ENCODE measurements around the gene PLEKHA7.

The PLEKHA7 gene

GRCh38 chr11:16792426-16792825 is 221.8 kb downstream of the PLEKHA7 start:
- H3K36me3 Mint-ChIP-seq: peaks cover 62% of the 10 kb centered on the region
- H3K9me3 Mint-ChIP-seq: no peaks in the 10 kb centered on the region
- no peak overlapping the region for H3K27ac Mint-ChIP-seq
- H3K4me3 Mint-ChIP-seq: no peak overlapping the region
- ATAC-seq: no peak
- H3K27me3 Mint-ChIP-seq: no peaks in the 10 kb centered on the region
- H3K4me1 Mint-ChIP-seq: no peaks in the 10 kb centered on the region

- H3K4me1 Mint-ChIP-seq: no peaks in the 10 kb centered on the region
- H3K27ac Mint-ChIP-seq: no peak overlapping the region
These were observed 222.8 kb downstream of the PLEKHA7 start for GRCh38 chr11:16791191-16791961.

GRCh38 chr11:16790486-16791190 is 223.6 kb downstream of the PLEKHA7 start:
- Mint-ChIP-seq H3K27ac (no peak overlapping the region), H3K4me3 (no peak overlapping the region), H3K27me3 (no peaks in the 10 kb centered on the region), H3K4me1 (no peaks in the 10 kb centered on the region), H3K9me3 (no peaks in the 10 kb centered on the region), H3K36me3 (peaks cover 47% of the 10 kb centered on the region)
- no peak for ATAC-seq

More at GRCh38 chr11:16791191-16791961, 222.8 kb downstream of the PLEKHA7 start:
- ATAC-seq: peak; percentile 14
- Mint-ChIP-seq H3K36me3 (peaks cover 51% of the 10 kb centered on the region), H3K27me3 (no peaks in the 10 kb centered on the region), H3K4me3 (no peak overlapping the region), H3K9me3 (no peaks in the 10 kb centered on the region)

GRCh38 chr11:16789560-16790485 is 224.4 kb downstream of the PLEKHA7 start:
- H3K9me3 Mint-ChIP-seq: no peaks in the 10 kb centered on the region
- no peaks in the 10 kb centered on the region for H3K27me3 Mint-ChIP-seq
- H3K4me3 Mint-ChIP-seq: no peak overlapping the region
- no peak overlapping the region for H3K27ac Mint-ChIP-seq
- H3K4me1 Mint-ChIP-seq: no peaks in the 10 kb centered on the region
- peaks cover 41% of the 10 kb centered on the region for H3K36me3 Mint-ChIP-seq
- ATAC-seq: no peak

- no peak overlapping the region for H3K4me3 Mint-ChIP-seq
- no peaks in the 10 kb centered on the region for H3K4me1 Mint-ChIP-seq
- ATAC-seq: no peak
- H3K9me3 Mint-ChIP-seq: no peaks in the 10 kb centered on the region
- H3K36me3 Mint-ChIP-seq: peaks cover 34% of the 10 kb centered on the region
- H3K27me3 Mint-ChIP-seq: no peaks in the 10 kb centered on the region
- no peak overlapping the region for H3K27ac Mint-ChIP-seq
These were observed 225.2 kb downstream of the PLEKHA7 start for GRCh38 chr11:16789063-16789420.

- H3K4me1 Mint-ChIP-seq: no peaks in the 10 kb centered on the region
- H3K9me3 Mint-ChIP-seq: no peaks in the 10 kb centered on the region
- H3K36me3 Mint-ChIP-seq: peaks cover 27% of the 10 kb centered on the region
- H3K4me3 Mint-ChIP-seq: no peak overlapping the region
- no peaks in the 10 kb centered on the region for H3K27me3 Mint-ChIP-seq
- ATAC-seq: peak; percentile 62
- no peak overlapping the region for H3K27ac Mint-ChIP-seq
These were observed 225.8 kb downstream of the PLEKHA7 start for GRCh38 chr11:16788141-16789062.

GRCh38 chr11:16787035-16787742 is 227.0 kb downstream of the PLEKHA7 start:
- H3K4me3 Mint-ChIP-seq: no peak overlapping the region
- H3K27me3 Mint-ChIP-seq: no peaks in the 10 kb centered on the region
- H3K9me3 Mint-ChIP-seq: no peaks in the 10 kb centered on the region
- H3K4me1 Mint-ChIP-seq: no peaks in the 10 kb centered on the region
- H3K36me3 Mint-ChIP-seq: peaks cover 31% of the 10 kb centered on the region
- no peak overlapping the region for H3K27ac Mint-ChIP-seq
- ATAC-seq: no peak

- H3K4me3 Mint-ChIP-seq: no peak overlapping the region
- peaks cover 28% of the 10 kb centered on the region for H3K36me3 Mint-ChIP-seq
- H3K27me3 Mint-ChIP-seq: no peaks in the 10 kb centered on the region
- H3K27ac Mint-ChIP-seq: no peak overlapping the region
- no peaks in the 10 kb centered on the region for H3K9me3 Mint-ChIP-seq
- no peaks in the 10 kb centered on the region for H3K4me1 Mint-ChIP-seq
- ATAC-seq: no peak
These were observed 228.1 kb downstream of the PLEKHA7 start for GRCh38 chr11:16786131-16786530.

GRCh38 chr11:16785520-16786128 is 228.6 kb downstream of the PLEKHA7 start:
- Mint-ChIP-seq H3K27ac (no peak overlapping the region), H3K36me3 (peaks cover 33% of the 10 kb centered on the region), H3K9me3 (no peaks in the 10 kb centered on the region), H3K27me3 (no peaks in the 10 kb centered on the region), H3K4me3 (no peak overlapping the region), H3K4me1 (no peaks in the 10 kb centered on the region)
- peak; percentile 62 for ATAC-seq

GRCh38 chr11:16784666-16785065 is 229.5 kb downstream of the PLEKHA7 start:
- no peak overlapping the region for H3K27ac Mint-ChIP-seq
- H3K27me3 Mint-ChIP-seq: no peaks in the 10 kb centered on the region
- H3K4me1 Mint-ChIP-seq: no peaks in the 10 kb centered on the region
- H3K9me3 Mint-ChIP-seq: no peaks in the 10 kb centered on the region
- no peak overlapping the region for H3K4me3 Mint-ChIP-seq
- ATAC-seq: no peak
- peaks cover 32% of the 10 kb centered on the region for H3K36me3 Mint-ChIP-seq

GRCh38 chr11:16784097-16784496 is 230.1 kb downstream of the PLEKHA7 start:
- H3K4me3 Mint-ChIP-seq: no peak overlapping the region
- no peaks in the 10 kb centered on the region for H3K9me3 Mint-ChIP-seq
- H3K4me1 Mint-ChIP-seq: no peaks in the 10 kb centered on the region
- no peak overlapping the region for H3K27ac Mint-ChIP-seq
- H3K27me3 Mint-ChIP-seq: no peaks in the 10 kb centered on the region
- peaks cover 32% of the 10 kb centered on the region for H3K36me3 Mint-ChIP-seq
- no peak for ATAC-seq

GRCh38 chr11:16783321-16783801 is 230.9 kb downstream of the PLEKHA7 start:
- H3K27ac Mint-ChIP-seq: no peak overlapping the region
- H3K27me3 Mint-ChIP-seq: no peaks in the 10 kb centered on the region
- peaks cover 30% of the 10 kb centered on the region for H3K36me3 Mint-ChIP-seq
- H3K4me3 Mint-ChIP-seq: no peak overlapping the region
- H3K9me3 Mint-ChIP-seq: no peaks in the 10 kb centered on the region
- no peaks in the 10 kb centered on the region for H3K4me1 Mint-ChIP-seq
- ATAC-seq: no peak
